Putamen (tissue), 1 donor: Measurements from ENCODE around the gene TSEN54.

Experiments
- DNase-seq: peaks from one replicate; pipeline ENCODE4 v3.0.0-alpha.2; 2016; ENCODE audit warnings: low spot score

Gene TSEN54

DNA sequence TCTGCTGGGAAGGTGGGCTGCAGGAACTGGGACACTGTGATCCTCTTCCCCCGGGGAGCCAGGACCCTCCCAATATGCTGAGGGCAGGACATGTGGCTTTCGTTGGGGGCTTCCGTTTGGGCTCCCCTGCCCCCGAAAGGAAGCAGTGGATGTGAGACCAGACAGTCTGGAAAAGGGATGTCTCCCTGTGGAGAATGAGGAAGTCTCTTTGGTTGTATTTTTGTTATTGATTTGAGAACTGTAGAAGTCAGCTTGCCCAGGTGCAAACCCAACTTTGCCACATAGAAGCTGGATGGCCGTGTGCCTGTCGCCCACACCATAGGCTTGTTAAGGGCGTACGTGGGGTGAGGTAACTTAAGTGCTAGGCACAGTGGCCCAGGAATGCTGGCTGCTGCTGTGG lies 27.9 kb downstream of the TSEN54 start:
- DNase-seq = no peak

- no peak for DNase-seq
Observed at GRCh38 chr17:75546181-75546580, 29.9 kb downstream of the TSEN54 start.

DNA sequence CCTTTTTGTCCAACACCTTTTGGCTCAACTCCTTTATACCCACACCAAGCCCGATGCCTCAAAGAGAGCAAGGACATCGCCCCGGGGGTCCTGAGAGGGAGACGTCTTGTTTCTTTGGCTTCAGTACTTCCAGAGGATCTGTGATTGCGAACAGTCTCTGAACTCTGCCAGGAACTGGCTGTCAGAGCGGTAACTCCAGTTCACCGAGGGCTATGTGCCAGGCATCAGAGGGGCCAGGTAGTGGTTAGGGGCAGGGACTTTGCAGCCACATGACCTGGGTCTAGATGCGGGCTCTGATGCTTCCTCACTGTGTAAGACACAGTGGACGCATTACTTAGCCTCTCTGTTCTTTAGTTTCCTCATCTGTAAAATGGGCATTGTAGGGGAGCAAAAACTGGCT lies 30.8 kb downstream of the TSEN54 start:
- DNase-seq = no peak

GRCh38 chr17:75548813-75549212 lies 32.5 kb downstream of the TSEN54 start:
- DNase-seq = no peak

DNA sequence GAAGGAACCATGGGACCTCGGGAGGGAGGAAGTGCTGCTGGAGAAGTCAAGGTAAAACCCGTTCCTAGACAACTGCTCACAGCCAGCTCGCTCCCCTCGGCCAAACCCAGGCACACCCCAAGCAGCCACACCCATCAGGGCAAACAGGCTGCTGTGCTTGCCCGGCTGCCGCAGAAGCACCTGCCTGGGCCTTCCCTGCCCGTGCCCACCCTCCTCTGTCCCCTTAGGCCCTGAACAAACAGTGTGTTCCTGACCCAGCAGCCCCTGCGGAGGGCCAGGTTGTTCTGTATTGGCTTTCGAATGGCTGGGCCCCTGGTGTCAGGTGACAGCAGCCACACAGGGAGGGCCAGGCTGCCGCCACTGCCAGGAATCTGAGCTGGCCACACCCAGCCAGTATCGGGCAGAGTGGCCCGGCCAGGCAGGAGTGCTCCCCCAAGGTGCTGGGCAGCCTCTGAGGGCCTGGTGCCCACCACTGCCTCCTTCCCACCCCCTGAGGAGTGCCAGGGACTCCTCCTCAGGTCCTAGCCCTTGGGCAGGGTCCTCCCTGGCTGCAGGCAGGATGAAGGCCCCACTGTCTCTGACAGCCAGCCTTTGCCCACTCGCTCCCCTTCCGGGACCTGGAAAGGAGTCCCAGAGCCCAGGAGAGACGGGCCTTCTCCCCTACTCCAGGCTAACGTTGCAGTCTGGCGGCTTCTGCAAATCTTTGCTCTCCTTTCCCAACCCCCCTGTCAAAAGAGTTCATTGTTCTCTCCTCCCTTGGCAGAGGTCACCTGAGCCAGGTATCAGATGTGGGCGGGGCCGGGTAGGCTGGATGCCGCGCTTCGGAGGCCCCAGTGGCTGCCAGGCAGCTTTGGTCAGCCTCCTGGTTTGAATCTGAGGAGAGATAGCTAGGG lies 33.2 kb downstream of the TSEN54 start:
- DNase-seq = no peak

- DNase-seq = no peak
Observed at GRCh38 chr17:75550139-75550465, 33.8 kb downstream of the TSEN54 start.

- DNase-seq = no peak
Observed at GRCh38 chr17:75551266-75551665, 34.9 kb downstream of the TSEN54 start.

DNA sequence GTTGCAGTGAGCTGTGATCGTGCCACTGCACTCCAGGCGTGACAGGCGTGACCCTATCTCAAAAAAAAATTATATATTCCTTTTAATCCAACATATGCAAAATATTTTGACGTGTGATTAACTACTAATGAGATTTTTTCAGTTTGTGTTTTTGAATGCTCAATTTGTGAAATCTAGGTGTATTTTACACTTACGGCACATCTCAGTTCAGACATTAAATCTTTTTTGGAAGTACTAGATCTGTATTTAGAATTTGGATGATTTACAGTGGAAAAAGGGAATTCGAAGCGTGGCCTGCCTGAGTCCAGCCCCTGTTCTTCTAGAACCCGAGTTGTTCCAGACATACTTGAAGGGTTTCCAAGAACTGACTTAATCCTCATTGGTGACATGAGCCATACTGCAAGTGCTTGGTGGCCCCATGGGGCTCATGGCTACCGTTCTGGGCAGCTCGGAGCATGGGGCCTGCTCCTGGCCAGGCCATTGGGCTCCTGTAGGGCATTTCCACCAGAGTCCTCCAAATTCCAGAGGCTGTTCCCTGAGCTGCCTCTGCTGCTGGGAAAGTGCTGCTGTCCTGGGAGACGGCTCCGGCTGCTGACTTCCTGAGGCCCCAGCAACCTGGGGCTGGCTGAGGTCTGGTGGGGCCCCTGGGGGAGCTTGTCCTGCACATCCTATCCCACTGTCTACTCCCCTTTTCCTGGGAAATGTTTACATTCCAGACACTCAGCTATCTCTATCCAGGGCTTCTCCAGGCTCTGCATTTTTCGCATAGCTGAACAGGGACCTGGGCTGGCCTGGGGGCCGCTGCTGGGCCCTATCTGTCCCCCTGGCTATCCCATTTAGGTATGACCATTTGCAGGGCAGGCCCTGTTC lies 36.3 kb downstream of the TSEN54 start:
- DNase-seq = no peak

DNA sequence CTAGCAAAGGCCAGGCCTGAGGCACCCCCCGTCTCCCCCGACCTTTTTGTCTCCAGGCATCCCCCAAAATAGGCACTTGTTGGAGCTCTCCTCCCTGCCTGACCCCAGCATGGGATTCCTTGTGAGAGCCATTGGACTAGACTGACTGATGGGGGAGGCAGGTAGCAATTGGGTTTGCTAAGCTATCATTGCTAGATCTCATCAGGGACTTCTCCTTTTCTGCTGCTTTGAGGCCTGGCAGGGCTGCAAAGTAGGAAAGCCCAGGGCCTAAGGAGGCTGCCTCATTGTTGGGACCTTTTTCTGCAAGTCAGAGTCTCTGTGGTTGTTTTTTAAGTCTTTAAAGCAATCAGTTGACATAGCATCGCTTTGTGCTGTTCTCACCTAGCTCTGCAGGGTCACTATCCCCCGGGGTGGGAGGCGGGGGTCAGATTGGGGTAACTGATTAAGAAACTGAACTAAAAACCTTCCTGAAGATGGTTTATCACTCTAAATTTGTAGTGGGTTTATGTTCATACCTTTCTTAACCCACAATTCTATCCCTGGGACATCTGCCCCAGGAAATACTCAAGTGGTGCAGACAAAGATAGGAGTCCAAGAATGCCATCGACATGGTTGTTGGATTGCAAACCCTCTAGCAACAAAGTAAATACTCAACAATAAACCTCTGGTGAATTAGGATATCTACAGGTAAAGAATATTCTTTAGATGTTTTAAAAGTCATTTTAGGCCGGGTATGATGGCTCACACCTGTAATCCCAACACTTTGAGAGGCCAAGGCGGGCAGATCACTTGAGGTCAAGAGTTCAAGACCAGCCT lies 37.2 kb downstream of the TSEN54 start:
- no peak for DNase-seq

DNA sequence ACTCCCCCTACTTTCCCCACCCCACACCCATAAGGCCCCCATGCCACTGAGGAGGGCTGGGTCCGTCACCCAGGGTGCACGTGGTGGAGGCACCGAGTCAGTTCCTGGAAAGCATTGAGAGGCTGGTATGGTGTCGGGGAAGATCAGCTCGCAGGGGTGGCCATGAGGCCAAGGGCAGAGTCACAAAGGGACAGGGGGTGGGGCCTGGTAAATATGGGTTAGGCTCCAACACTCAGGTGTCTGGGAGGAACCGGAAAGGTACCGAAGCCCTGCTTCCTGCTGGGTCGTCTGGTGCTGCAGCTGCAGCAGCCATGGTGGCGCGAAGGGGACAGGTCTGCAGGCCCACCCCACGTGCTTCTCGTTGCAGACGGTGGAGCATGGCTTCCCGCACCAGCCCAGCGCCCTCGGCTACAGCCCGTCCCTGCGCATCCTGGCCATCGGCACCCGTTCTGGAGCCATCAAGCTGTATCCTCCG lies 39.4 kb downstream of the TSEN54 start:
- DNase-seq = no peak

- DNase-seq = peak; percentile 85
Observed at GRCh38 chr17:75557075-75557851, 40.9 kb downstream of the TSEN54 start.

DNA sequence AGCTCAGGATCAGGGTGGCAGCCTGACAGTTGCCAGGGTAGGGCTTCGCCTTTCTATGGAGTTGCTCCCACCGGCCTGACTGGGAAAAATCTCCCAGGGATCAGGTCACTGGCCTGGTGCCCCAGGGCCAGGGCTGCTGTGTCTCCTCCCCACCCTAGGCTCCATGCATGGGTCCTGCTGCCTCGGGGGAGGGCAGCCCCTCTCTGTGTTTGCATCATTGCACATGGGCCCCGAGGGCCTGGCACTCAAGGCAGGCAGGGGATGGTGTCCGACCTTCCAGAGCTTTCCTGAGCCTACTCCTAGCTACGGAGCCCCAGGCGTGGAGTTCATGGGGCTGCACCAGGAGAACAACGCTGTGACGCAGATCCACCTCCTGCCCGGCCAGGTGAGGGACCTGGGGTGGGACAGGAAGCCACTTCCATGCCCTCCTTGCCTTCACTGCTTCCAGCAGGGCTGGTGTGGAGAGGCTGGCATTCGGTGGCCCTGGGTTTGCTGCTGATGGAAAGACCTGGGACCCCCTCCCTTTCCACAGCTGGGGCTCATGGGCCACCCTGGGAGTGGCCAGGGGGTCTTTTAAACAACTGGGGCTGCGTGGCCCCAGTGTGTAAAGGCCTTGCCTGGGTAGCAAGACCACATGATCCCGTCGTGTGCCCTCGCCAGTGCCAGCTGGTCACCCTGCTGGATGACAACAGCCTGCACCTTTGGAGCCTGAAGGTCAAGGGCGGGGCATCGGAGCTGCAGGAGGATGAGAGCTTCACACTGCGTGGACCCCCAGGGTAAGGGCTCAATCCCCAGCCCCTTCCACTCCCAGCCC lies 41.7 kb downstream of the TSEN54 start:
- DNase-seq = no peak

GRCh38 chr17:75558666-75559530 lies 42.6 kb downstream of the TSEN54 start:
- DNase-seq = no peak

GRCh38 chr17:75559958-75560533 lies 43.7 kb downstream of the TSEN54 start:
- DNase-seq = no peak

GRCh38 chr17:75561927-75562603 lies 45.7 kb downstream of the TSEN54 start:
- no peak for DNase-seq

DNA sequence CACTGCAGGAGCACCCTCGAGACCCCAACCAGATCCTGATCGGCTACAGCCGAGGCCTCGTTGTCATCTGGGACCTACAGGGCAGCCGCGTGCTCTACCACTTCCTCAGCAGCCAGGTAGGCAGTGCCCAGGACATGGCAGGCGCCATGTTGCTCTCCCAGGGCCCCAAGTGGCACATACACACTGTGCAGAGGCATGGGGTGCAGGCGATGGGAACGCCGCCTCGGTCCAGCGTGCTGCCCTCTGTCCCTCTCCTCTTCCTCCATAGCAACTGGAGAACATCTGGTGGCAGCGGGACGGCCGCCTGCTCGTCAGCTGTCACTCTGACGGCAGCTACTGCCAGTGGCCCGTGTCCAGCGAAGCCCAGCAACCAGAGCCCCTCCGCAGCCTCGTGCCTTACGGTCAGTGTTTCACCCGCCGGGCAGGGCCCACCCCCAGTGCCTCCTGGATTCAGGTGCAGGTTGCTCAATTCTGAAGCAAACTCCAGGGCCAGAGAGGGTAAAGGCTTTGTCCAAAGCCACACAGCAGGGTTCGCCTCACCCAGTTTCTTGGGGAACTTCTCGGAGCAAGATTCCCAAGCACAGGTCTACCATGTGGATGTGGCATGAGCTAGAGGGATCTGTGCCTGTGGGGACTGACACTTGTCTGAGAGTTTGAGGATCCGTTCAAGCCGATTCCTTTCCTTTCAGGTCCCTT lies 46.9 kb downstream of the TSEN54 start:
- DNase-seq = no peak

GRCh38 chr17:75564195-75564594 lies 47.9 kb downstream of the TSEN54 start:
- no peak for DNase-seq

GRCh38 chr17:75565066-75565465 lies 48.7 kb downstream of the TSEN54 start:
- no peak for DNase-seq
